HUDEP-2 (cell line): ENCODE data around the gene TM4SF5.

Experiments used
- DNase-seq, 76 experiments: peaks; one replicate each; lab custom pipeline; 2025; ENCODE audit not compliant: unreplicated experiment in 76 of 76; lab: John Stamatoyannopoulos, UW

Gene TM4SF5

GRCh38 chr17:4771519-4772234 lies at the start of gene TM4SF5:
Gene TM4SF5 (plus strand): TSS chr17:4771886. CDS start chr17:4771923, 37 bp downstream.
- DNase-seq: no peak

DNA sequence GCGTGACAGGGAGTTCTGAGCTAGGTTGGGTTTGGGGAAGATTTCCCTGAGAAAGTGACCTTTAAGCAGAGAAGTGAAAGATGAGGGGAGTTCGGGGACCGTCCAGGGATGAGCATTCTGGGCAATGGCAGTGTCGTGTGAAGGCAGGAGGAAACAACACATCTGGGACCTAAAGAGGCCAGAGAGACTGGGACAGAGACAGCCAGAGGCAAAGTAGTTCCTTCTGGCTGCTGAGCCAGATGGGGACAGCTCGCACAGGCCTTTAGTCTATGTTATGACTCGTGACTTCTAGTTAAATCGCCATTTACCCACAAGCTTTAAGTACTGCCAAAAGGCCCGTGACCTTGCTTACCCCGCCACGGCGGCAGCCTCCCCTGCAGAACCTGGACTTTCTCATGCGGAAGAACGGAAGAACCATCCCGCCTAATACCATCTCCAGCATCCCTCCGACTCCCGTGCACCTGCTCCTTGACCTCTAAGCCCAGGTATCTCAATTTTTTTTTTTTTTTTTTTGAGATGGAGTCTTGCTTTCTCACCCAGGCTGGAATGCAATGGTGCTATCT lies 48.9 kb upstream of the TM4SF5 start:
- DNase-seq: no peak

DNA sequence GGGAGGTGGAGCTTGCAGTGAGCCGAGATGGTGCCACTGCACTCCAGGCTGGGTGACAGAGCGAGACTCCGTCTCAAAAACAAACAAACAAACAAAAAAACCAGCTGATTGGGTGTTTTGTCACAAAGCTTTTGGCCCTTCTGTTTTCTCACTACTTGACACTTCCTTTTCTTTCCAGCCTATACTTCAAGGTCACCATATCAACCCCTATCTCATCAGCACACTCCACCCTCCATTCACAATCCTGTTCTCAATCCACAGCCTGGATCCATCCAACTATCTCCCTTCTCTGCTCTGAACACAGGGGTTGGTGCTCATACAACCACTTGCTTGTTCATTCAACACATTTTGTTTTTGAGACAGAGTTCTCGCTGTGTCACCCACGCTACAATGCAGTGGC lies 47.0 kb upstream of the TM4SF5 start:
- peak in 10 of 76 experiments; percentile 10 to 23 (median 18) for DNase-seq

- no peak for DNase-seq
Measured at GRCh38 chr17:4725646-4726310, 45.9 kb upstream of the TM4SF5 start.

DNA sequence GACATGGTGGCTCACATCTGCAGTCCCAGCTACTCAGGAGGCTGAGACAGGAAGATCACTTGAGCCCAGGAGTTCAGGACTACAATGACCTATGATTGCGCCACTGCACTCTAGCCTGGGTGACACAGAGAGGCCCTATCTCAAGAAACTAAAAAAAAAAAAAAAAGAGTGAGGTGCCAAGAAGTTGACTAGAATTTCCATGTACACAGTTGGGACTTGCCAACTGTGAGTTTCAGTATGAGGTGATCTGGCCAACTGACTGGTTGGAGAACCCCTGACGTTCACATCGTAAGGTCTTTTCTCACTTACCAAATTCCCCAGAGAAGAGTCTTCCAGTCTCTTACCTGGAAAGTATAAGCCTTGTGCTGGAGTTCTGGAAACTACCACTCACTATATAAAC lies 43.6 kb upstream of the TM4SF5 start:
- DNase-seq: peak in 16 of 76 experiments; percentile 8 to 64 (median 19)

DNA sequence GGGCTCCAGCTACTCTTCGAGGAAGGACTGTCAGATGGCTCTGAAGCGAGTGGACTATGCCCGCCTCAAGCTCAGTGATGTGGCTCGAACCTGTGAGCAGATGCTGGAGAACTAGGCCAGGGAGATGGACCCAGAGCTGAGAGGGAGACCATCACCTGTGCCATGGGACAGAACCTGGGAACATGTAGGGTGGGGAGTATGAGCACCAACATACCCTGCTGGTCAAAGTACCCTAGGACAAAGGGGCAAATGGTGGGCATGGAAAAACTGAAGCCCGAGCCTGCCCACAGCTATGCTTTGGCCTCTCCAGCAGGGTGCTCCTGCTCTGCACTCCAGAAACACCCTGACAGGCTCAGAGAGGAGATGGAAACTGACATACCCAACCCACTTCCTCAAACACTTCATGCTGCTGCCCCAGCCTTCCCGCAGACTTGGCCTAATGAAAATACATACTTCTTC lies 38.6 kb upstream of the TM4SF5 start:
- peak in 5 of 76 experiments; percentile 12 to 30 (median 22) for DNase-seq

DNA sequence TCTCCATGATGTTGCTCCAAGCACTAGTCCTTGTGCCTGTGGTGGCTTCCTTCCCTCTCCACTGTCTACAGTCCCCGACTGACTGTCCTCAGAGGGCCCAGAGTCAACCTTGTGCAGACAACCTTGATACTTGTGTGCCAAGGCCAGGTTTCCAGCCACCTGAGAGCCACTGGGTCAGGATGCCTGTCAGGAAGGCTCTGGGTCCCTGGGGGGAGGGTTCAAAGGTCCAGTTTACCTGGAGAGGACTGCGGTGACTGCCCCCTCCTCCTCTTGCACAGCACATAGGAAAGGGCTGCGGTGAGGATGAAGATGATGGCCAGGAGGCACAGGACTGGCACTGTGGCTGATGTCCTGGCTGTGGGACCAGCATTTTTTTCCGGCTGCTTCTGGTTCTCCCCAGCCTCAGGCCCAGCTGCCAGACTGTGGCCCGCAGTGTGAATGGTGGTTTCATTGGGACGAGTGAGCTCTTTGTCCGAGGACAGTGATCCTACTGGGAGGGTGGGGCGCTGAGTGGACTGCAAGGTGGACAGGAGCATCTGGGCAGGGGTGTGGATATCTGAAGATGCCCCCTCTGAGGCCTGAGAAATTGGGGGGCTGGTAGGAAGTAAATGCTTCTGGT lies 36.7 kb upstream of the TM4SF5 start:
- DNase-seq: no peak

DNA sequence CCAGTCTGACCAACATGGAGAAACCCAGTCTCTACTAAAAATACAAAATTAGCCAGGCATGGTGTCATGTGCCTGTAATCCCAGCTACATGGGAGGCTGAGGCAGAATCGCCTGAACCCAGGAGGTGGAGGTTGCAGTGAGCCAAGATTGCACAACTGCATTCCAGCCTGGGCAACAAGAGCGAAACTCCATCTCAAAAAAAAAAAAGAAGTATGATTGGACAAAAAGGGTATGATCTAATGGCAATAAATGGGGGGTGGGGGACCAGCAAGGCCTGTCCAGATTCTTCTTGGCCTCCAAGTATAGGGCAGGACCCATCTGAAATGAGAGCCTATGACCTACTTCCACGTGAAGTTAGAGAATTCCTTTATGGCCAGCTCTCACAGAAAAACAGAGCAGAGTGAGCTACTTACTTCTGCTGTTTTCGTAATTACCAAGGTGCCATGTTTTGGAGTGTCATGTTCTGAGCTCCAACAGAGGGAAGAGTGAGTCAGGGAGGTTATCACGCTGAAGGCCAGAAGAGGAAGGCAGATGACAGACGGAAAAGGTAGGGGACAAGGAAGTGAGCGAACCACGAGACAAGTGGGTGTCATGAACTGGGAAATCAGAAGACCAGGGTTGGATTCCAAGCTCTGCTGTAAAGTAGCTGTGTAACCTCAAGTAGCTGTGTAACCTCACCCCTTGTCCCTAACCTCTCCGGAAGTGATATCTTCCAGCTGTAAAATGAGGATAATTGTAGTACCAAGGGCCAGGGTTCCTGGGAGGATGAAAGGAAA lies 35.6 kb upstream of the TM4SF5 start:
- DNase-seq: peak in 1 of 76 experiments; percentile 18

DNA sequence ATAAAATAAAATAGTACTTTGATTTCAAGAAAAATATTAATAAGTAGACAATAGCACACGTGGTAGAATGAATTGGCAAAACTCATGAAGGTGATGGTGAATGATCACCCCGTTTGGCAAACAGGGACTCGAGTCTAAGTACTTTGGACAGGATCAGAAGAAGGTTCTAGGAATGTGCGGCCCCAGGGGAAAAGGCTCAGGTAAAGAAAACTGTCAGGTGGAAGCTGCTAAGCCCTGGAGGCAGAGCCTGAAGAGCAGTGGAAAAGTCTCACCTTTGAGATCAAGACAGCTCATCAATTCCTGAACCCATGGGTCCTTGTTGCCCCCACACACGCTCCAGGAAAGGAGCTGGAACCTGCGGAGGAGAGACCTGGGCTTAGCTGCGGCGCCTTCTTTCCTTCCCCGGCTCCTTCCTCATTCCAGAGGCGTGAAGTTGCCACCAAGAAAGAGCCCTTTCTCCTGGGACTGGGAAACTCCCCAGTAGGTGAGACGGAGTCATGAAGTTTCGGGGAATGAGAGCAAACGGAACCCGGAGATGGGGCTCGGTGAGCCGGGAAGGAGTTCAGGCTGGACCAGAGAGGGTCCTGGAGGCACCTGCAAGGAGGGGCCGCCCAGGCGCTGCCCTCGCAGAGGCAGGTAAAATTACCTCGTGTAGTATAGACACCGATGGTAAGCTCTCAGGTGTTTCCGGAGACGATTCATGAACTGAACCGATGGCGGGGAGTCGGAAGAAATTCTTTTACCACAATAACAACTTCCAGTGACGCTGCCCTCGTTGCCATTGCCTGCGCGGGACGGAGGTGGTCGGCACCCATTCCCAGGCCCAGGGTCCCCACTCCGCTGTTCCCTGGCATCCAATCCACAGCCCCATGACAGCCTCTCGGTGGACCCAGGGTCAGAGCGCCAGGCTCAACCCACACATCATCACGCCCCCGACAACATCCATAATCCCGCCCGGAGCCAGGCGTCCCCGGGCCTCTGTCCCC lies 33.3 kb upstream of the TM4SF5 start:
- DNase-seq: no peak

- DNase-seq: no peak
Measured at GRCh38 chr17:4739122-4740024, 32.3 kb upstream of the TM4SF5 start, which contains the start of the genes CXCL16 and ZMYND15. Gene CXCL16 (minus strand): TSS chr17:4739928. CDS start chr17:4739339, 589 bp downstream. Gene ZMYND15 (plus strand): TSS chr17:4739833. CDS start chr17:4740549, 716 bp downstream.

GRCh38 chr17:4740025-4740351 lies 31.7 kb upstream of the TM4SF5 start:
- no peak for DNase-seq

GRCh38 chr17:4740584-4740983 lies 31.1 kb upstream of the TM4SF5 start:
- no peak for DNase-seq

DNA sequence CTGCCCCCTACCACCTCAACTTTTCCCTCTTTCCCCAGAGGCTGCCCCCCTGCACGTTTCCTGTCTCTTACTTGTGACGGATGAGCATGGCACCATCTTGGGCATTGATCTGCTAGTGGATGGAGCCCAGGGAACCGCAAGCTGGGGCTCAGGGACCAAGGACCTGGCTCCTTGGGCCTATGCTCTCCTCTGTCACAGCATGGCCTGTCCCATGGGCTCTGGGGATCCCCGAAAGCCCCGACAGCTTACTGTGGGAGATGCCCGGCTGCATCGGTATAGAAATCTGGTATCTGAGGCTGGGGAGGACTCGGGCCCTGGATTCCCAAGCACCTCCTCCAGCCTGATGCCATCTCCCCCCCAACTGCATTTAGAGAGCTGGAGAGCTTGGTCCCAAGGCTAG lies 30.1 kb upstream of the TM4SF5 start:
- DNase-seq: no peak

- no peak for DNase-seq
Measured at GRCh38 chr17:4742133-4742532, 29.6 kb upstream of the TM4SF5 start.

GRCh38 chr17:4742629-4743028 lies 29.1 kb upstream of the TM4SF5 start:
- DNase-seq: no peak

DNA sequence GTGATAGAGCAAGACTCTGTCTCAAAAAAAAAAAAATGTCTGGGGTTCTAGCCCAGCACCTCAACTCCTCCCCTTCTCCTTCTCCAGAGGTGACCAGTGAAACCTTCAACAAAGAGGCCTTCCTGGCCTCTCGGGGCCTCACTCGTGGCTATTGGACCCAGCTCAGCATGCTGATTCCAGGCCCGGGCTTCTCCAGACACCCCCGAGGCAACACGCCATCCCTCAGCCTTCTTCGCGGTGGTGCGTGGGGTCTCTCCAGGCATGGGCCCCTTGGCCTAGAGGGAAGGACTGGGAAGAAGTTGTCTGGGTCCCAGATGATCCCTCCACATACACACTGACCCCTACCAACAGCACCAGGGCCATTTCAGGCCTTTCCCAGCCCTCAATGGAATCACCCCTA lies 28.5 kb upstream of the TM4SF5 start:
- DNase-seq: no peak

GRCh38 chr17:4743898-4744297 lies 27.8 kb upstream of the TM4SF5 start:
- no peak for DNase-seq
